Progenitor cell of endocrine pancreas (in vitro differentiated cells): ENCODE measurements around the gene HAPLN2. TPM values are rescaled to one million over a fixed set of nuclear protein-coding genes. Genes with fewer than 3 reads are reported as not detected.

ENCODE experiments used
- DNase-seq: peaks from one replicate; pipeline ENCODE4 v3.0.0; 2021; ENCODE audit warnings: low spot score; ENCODE audit not compliant: unreplicated experiment
- H3K27ac Mint-ChIP-seq: 2 replicates; pipeline ENCODE4 v1.8.0; 2021; ENCODE audit warnings: mild to moderate bottlenecking, moderate library complexity, mixed read lengths
- H3K27me3 Mint-ChIP-seq: 2 replicates; pipeline ENCODE4 v1.8.0; 2021; ENCODE audit warnings: mixed read lengths
- H3K36me3 Mint-ChIP-seq: 2 replicates; pipeline ENCODE4 v1.8.0; 2022; ENCODE audit warnings: mixed read lengths; ENCODE audit not compliant: insufficient read depth
- H3K4me1 Mint-ChIP-seq: 2 replicates; pipeline ENCODE4 v1.8.0; 2021; ENCODE audit warnings: low read depth, mixed read lengths
- H3K4me3 Mint-ChIP-seq: 2 replicates; pipeline ENCODE4 v1.8.0; 2021; ENCODE audit warnings: low read depth, mild to moderate bottlenecking, moderate library complexity, mixed read lengths
- H3K9me3 Mint-ChIP-seq: 2 replicates; pipeline ENCODE4 v1.8.0; 2021; ENCODE audit warnings: low read depth, mixed read lengths
- CTCF ChIP-seq: fragments of 200-600 bp; sonication (generic); IDR thresholded peaks from one replicate; pipeline ENCODE4 v1.5.0; 2021; ENCODE audit warnings: antibody characterized with exemption, mild to moderate bottlenecking; ENCODE audit not compliant: unreplicated experiment
- total RNA-seq: library from RNA; stranded (reverse); gene quantifications from 2 replicates; pipeline ENCODE4 v1.2.1, GENCODE V29; 2021

The HAPLN2 gene
- total RNA-seq, 1 donor from 2014 or later: 0.38 TPM

GRCh38 chr1:156668801-156669637 lies 49.8 kb downstream of the HAPLN2 start:
- Mint-ChIP-seq H3K4me3 (no peak overlapping the region), H3K27me3 (peaks cover 40% of the 10 kb centered on the region), H3K27ac (no peak overlapping the region), H3K36me3 (peaks cover 5% of the 10 kb centered on the region), H3K4me1 (peaks cover 22% of the 10 kb centered on the region), H3K9me3 (no peaks in the 10 kb centered on the region)
- DNase-seq: no peak
- no peak for TF ChIP-seq CTCF

- Mint-ChIP-seq H3K36me3 (peaks cover 5% of the 10 kb centered on the region), H3K4me3 (no peak overlapping the region), H3K9me3 (no peaks in the 10 kb centered on the region), H3K27ac (no peak overlapping the region), H3K4me1 (peaks cover 21% of the 10 kb centered on the region), H3K27me3 (peaks cover 44% of the 10 kb centered on the region)
- no peak for DNase-seq
- no peak for TF ChIP-seq CTCF
Observed at GRCh38 chr1:156669794-156670193, 50.6 kb downstream of the HAPLN2 start.

GRCh38 chr1:156670359-156670758 lies 51.1 kb downstream of the HAPLN2 start:
- H3K27ac Mint-ChIP-seq: no peak overlapping the region
- no peaks in the 10 kb centered on the region for H3K9me3 Mint-ChIP-seq
- TF ChIP-seq CTCF: no peak
- H3K27me3 Mint-ChIP-seq: peaks cover 50% of the 10 kb centered on the region
- peaks cover 17% of the 10 kb centered on the region for H3K4me1 Mint-ChIP-seq
- no peak overlapping the region for H3K4me3 Mint-ChIP-seq
- H3K36me3 Mint-ChIP-seq: peaks cover 6% of the 10 kb centered on the region
- DNase-seq: no peak

GRCh38 chr1:156670791-156671190 lies 51.6 kb downstream of the HAPLN2 start:
- no peak overlapping the region for H3K4me3 Mint-ChIP-seq
- DNase-seq: no peak
- H3K27ac Mint-ChIP-seq: no peak overlapping the region
- peaks cover 50% of the 10 kb centered on the region for H3K27me3 Mint-ChIP-seq
- H3K4me1 Mint-ChIP-seq: peaks cover 16% of the 10 kb centered on the region
- H3K9me3 Mint-ChIP-seq: no peaks in the 10 kb centered on the region
- peaks cover 6% of the 10 kb centered on the region for H3K36me3 Mint-ChIP-seq
- no peak for TF ChIP-seq CTCF

GRCh38 chr1:156671804-156672203 lies 52.6 kb downstream of the HAPLN2 start:
- Mint-ChIP-seq H3K36me3 (peaks cover 6% of the 10 kb centered on the region), H3K4me3 (no peak overlapping the region), H3K9me3 (no peaks in the 10 kb centered on the region), H3K27me3 (peaks cover 48% of the 10 kb centered on the region), H3K27ac (no peak overlapping the region), H3K4me1 (peaks cover 15% of the 10 kb centered on the region)
- DNase-seq: no peak
- no peak for TF ChIP-seq CTCF
